OCI-LY3 (cell line): Measurements from ENCODE around the gene CCDC136.

Experiments used
- H2AFZ ChIP-seq: fragments of 200-600, 300-600 bp; shearing (Covaris generic); 2 replicates; pipeline ENCODE4 v1.6.0; 2014; ENCODE audit warnings: antibody characterized with exemption, low read depth, low read length
- H3K27ac ChIP-seq: fragments of 200-600, 300-600 bp; sonication (generic); 2 replicates; pipeline ENCODE4 v1.5.1; 2014; ENCODE audit warnings: mild to moderate bottlenecking, low read length, moderate library complexity, mixed read lengths
- H3K27me3 ChIP-seq: fragments of 200-600, 300-600 bp; sonication (generic); 2 replicates; pipeline ENCODE4 v1.6.1; 2014; ENCODE audit warnings: low read depth, low read length, mixed read lengths
- H3K36me3 ChIP-seq: fragments of 200-600, 300-600 bp; sonication (generic); replicated peaks from 2 replicates; pipeline ENCODE3; 2014; ENCODE audit warnings: low read depth, low read length, mixed read lengths
- H3K4me1 ChIP-seq: fragments of 300-600, 200-600 bp; sonication (generic); 2 replicates; pipeline ENCODE4 v1.6.1; 2014; ENCODE audit warnings: low read length, mixed read lengths
- H3K4me2 ChIP-seq: fragments of 200-600, 300-600 bp; sonication (generic); 2 replicates; pipeline ENCODE4 v1.6.1; 2014; ENCODE audit warnings: low read length, mixed read lengths
- H3K4me3 ChIP-seq: fragments of 300-600, 200-600 bp; sonication (generic); 2 replicates; pipeline ENCODE4 v1.5.1; 2014; ENCODE audit warnings: antibody characterized with exemption, mild to moderate bottlenecking, low read length, moderate library complexity
- H3K79me2 ChIP-seq: fragments of 300-600, 200-600 bp; shearing (Covaris generic); 2 replicates; pipeline ENCODE4 v1.6.1; 2014; ENCODE audit warnings: mild to moderate bottlenecking, low read length, mixed read lengths
- H3K9ac ChIP-seq: fragments of 300-600, 200-600 bp; shearing (Covaris generic); 2 replicates; pipeline ENCODE4 v1.6.0; 2014; ENCODE audit warnings: mild to moderate bottlenecking, low read length, moderate library complexity
- H3K9me3 ChIP-seq: fragments of 200-600, 300-600 bp; shearing (Covaris generic); 2 replicates; pipeline ENCODE4 v1.6.1; 2014; ENCODE audit warnings: low read length, mixed read lengths; ENCODE audit not compliant: insufficient read depth
- H4K20me1 ChIP-seq: fragments of 200-600, 300-600 bp; sonication (generic); 2 replicates; pipeline ENCODE4 v1.6.1; 2016; ENCODE audit warnings: low read length, mixed read lengths; ENCODE audit not compliant: insufficient read depth
- CTCF ChIP-seq: fragments of 200-600, 300-600 bp; sonication (generic); IDR thresholded peaks from 2 replicates; pipeline ENCODE4 v1.5.1; 2014; ENCODE audit warnings: antibody characterized with exemption, low read length, low read depth
- EZH2phosphoT487 ChIP-seq: fragments of 200-600 bp; shearing (Covaris generic); IDR thresholded peaks from 2 replicates; pipeline ENCODE4 v1.6.1; 2018; ENCODE audit warnings: antibody characterized with exemption, mixed run types, low read depth

CCDC136 gene

GRCh38 chr7:128838981-128839731 is 47.4 kb downstream of the CCDC136 start:
- Histone ChIP-seq H3K36me3 (no peaks in the 10 kb centered on the region), H3K9me3 (no peaks in the 10 kb centered on the region), H3K9ac (no peak overlapping the region), H3K27ac (no peak overlapping the region), H4K20me1 (no peaks in the 10 kb centered on the region), H3K4me3 (no peak overlapping the region), H3K4me2 (no peak overlapping the region), H3K27me3 (no peaks in the 10 kb centered on the region), H3K4me1 (peaks cover 3% of the 10 kb centered on the region; the same call in 1 of the 2 replicates), H2AFZ (no peak overlapping the region), H3K79me2 (no peaks in the 10 kb centered on the region)
- TF ChIP-seq CTCF: no peak
- no peak for TF ChIP-seq EZH2phosphoT487

GRCh38 chr7:128839751-128840177 is 48.0 kb downstream of the CCDC136 start:
- H4K20me1 ChIP-seq: no peaks in the 10 kb centered on the region
- H3K36me3 ChIP-seq: no peaks in the 10 kb centered on the region

GRCh38 chr7:128840326-128841170 is 48.8 kb downstream of the CCDC136 start:
- Histone ChIP-seq H3K4me3 (no peak overlapping the region), H2AFZ (no peak overlapping the region), H3K27ac (no peak overlapping the region), H3K9ac (no peak overlapping the region), H4K20me1 (no peaks in the 10 kb centered on the region), H3K4me1 (peaks cover 3% of the 10 kb centered on the region; the same call in 1 of the 2 replicates), H3K36me3 (no peaks in the 10 kb centered on the region), H3K9me3 (no peaks in the 10 kb centered on the region), H3K27me3 (no peaks in the 10 kb centered on the region), H3K4me2 (no peak overlapping the region), H3K79me2 (no peaks in the 10 kb centered on the region)
- TF ChIP-seq CTCF: no peak

More at GRCh38 chr7:128839751-128840177, 48.0 kb downstream of the CCDC136 start:
- no peak overlapping the region for H2AFZ ChIP-seq
- no peak overlapping the region for H3K27ac ChIP-seq
- no peaks in the 10 kb centered on the region for H3K79me2 ChIP-seq
- H3K9ac ChIP-seq: no peak overlapping the region
- H3K4me2 ChIP-seq: no peak overlapping the region
- H3K4me1 ChIP-seq: peaks cover 3% of the 10 kb centered on the region; the same call in 1 of the 2 replicates
- no peaks in the 10 kb centered on the region for H3K27me3 ChIP-seq
- no peaks in the 10 kb centered on the region for H3K9me3 ChIP-seq
- TF ChIP-seq CTCF (no peak), EZH2phosphoT487 (no peak)
- H3K4me3 ChIP-seq: no peak overlapping the region

- Histone ChIP-seq H3K36me3 (no peaks in the 10 kb centered on the region), H2AFZ (no peak overlapping the region), H4K20me1 (no peaks in the 10 kb centered on the region), H3K27me3 (no peaks in the 10 kb centered on the region), H3K27ac (no peak overlapping the region), H3K79me2 (no peaks in the 10 kb centered on the region), H3K4me1 (peaks cover 3% of the 10 kb centered on the region; the same call in 1 of the 2 replicates), H3K4me2 (no peak overlapping the region), H3K9me3 (no peaks in the 10 kb centered on the region), H3K4me3 (no peak overlapping the region), H3K9ac (no peak overlapping the region)
- no peak for TF ChIP-seq CTCF
- TF ChIP-seq EZH2phosphoT487: no peak
Measured at GRCh38 chr7:128841171-128841690, 49.5 kb downstream of the CCDC136 start.
